Measurements from ENCODE around the gene LAMA5. TPM values are rescaled to one million over a fixed set of nuclear protein-coding genes. Genes with fewer than 3 reads are reported as not detected.

LAMA5 gene
- total RNA-seq, 1 experiment from 2014 or later, result 321 TPM

DNA sequence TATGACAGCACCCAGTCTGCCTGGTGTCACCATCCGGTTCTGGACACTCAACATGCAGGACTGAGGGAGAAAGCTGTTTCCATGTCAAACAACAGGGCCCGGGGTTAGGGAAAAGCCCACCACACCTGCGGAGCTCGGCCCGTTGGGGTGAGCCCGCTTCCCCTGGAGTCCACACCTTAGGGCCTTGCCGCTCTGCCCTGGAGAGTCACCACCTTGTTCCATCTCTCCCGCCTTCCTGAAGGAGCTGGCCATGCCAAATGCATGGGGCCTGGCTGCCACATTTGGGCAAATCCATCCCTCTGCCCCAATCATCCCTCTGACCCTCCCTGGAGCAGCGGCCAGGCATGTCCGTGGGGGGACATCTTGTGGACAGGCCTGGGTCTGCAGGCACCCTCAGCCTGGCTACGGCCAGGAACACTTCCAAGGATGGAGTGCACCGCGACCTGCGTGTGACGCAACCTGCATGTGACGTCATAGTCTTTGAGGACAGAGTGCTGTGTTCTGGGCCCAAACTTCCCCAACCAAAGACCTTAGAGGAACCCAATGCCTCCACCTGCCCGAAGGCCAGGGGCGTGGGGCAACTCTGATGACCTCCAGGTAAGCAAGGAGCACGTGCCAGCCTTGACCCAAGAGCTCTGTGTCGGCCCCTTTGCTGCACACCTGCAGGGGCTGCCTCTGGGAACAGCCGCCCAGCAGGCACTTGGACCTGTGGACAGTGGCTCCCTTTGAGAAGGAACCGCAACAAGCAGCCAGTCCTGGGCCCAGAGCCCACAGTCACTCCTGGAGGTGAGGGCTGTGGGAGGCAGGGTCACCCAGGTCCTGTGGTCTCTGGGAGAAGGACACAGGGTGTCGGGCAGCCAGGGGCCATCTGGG, 38.2 kb upstream of the LAMA5 start:
- ChIA-PET RAD21 (ENCODE audit: low non-redundant PET in 1 of 2, low total read pairs in 2 of 2, uncharacterized antibody in 2 of 2, unreplicated experiment in 2 of 2) (no interaction called here), CTCF (no interaction called here), POLR2A (no interaction called here)
- Histone ChIP-seq H3K36me3 (ENCODE audit: control insufficient read depth in 1 of 2, insufficient read depth in 2 of 2, low read length in 2 of 2) (no peaks in the 10 kb centered on the region), H3K9me3 (ENCODE audit: control insufficient read depth in 1 of 2, insufficient read depth in 1 of 2, low read depth in 1 of 2, low read length in 2 of 2) (no peaks in the 10 kb centered on the region), H2AFZ (ENCODE audit: low read depth, low read length, poor library complexity, severe bottlenecking) (no peak overlapping the region), H3K4me2 (ENCODE audit: low read length) (peak overlapping the region; percentile 96), H3K27ac (ENCODE audit: low read depth, low read length) (peak overlapping the region; percentile 34; the same call in 1 of the 2 replicates), H3K9ac (ENCODE audit: low read length) (peak overlapping the region; percentile 70; the same call in 1 of the 2 replicates), H3K27me3 (ENCODE audit: insufficient read depth, low read length) (no peaks in the 10 kb centered on the region), H4K20me1 (ENCODE audit: insufficient read depth) (no peaks in the 10 kb centered on the region), H3K9me2 (ENCODE audit: insufficient read depth) (no peaks in the 10 kb centered on the region), H3K79me2 (ENCODE audit: insufficient read depth, low read length) (peaks cover 16% of the 10 kb centered on the region), H3K4me1 (ENCODE audit: control insufficient read depth in 1 of 2, insufficient read depth in 2 of 2, low read length in 2 of 2) (peaks cover 25 to 36% of the 10 kb centered on the region in 2 experiments), H3K4me3 (replicated peaks in 1 of 2; ENCODE audit: low read depth in 1 of 2, low read length in 2 of 2) (peak overlapping the region; percentile 0 to 81; a peak in 2 of 4 replicates)
- TF ChIP-seq RAD21 (IDR thresholded peaks at IDR 0.05; ENCODE audit: low read depth) (peak; percentile 76), CBX3 (IDR thresholded peaks at IDR 0.05; ENCODE audit: low read depth) (no peak), SIN3A (IDR thresholded peaks at IDR 0.05; ENCODE audit: low read depth) (no peak), CEBPB (IDR thresholded peaks at IDR 0.05; ENCODE audit: low read depth) (no peak), ZNF274 (IDR thresholded peaks at IDR 0.05; ENCODE audit: low read depth, low read length) (no peak), EZH2phosphoT487 (IDR thresholded peaks at IDR 0.05; ENCODE audit: borderline replicate concordance) (no peak), TCF7L2 (IDR thresholded peaks at IDR 0.05; ENCODE audit: borderline replicate concordance, extremely low read depth, insufficient read depth, insufficient read length) (no peak), ZFX (IDR thresholded peaks at IDR 0.05) (no peak), ELF1 (IDR thresholded peaks at IDR 0.05; ENCODE audit: borderline replicate concordance, low read depth) (no peak), EZH2 (IDR thresholded peaks at IDR 0.05) (no peak), FOSL1 (IDR thresholded peaks at IDR 0.05; ENCODE audit: low read depth) (no peak), POLR2A (IDR thresholded peaks at IDR 0.05; ENCODE audit: borderline replicate concordance, extremely low read depth, insufficient read depth, insufficient read length) (no peak), EGR1 (IDR thresholded peaks at IDR 0.05; ENCODE audit: low read depth) (no peak), SRF (IDR thresholded peaks at IDR 0.05; ENCODE audit: low read depth) (no peak)
- TF ChIP-seq, protein P1, sequence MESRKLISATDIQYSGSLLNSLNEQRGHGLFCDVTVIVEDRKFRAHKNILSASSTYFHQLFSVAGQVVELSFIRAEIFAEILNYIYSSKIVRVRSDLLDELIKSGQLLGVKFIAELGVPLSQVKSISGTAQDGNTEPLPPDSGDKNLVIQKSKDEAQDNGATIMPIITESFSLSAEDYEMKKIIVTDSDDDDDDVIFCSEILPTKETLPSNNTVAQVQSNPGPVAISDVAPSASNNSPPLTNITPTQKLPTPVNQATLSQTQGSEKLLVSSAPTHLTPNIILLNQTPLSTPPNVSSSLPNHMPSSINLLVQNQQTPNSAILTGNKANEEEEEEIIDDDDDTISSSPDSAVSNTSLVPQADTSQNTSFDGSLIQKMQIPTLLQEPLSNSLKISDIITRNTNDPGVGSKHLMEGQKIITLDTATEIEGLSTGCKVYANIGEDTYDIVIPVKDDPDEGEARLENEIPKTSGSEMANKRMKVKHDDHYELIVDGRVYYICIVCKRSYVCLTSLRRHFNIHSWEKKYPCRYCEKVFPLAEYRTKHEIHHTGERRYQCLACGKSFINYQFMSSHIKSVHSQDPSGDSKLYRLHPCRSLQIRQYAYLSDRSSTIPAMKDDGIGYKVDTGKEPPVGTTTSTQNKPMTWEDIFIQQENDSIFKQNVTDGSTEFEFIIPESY (IDR thresholded peaks at IDR 0.05; ENCODE audit: extremely low read depth, insufficient replicate concordance, low read length), result no peak
- TF ChIP-seq, protein P2, sequence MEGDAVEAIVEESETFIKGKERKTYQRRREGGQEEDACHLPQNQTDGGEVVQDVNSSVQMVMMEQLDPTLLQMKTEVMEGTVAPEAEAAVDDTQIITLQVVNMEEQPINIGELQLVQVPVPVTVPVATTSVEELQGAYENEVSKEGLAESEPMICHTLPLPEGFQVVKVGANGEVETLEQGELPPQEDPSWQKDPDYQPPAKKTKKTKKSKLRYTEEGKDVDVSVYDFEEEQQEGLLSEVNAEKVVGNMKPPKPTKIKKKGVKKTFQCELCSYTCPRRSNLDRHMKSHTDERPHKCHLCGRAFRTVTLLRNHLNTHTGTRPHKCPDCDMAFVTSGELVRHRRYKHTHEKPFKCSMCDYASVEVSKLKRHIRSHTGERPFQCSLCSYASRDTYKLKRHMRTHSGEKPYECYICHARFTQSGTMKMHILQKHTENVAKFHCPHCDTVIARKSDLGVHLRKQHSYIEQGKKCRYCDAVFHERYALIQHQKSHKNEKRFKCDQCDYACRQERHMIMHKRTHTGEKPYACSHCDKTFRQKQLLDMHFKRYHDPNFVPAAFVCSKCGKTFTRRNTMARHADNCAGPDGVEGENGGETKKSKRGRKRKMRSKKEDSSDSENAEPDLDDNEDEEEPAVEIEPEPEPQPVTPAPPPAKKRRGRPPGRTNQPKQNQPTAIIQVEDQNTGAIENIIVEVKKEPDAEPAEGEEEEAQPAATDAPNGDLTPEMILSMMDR (IDR thresholded peaks at IDR 0.05 in 2 of 3, conservative IDR thresholded peaks at IDR 0.05 in 1 of 3; ENCODE audit: borderline replicate concordance in 1 of 3, insufficient read depth in 1 of 3, low read depth in 2 of 3, low read length in 2 of 3), result peak; percentile 53 to 59 (median 58); a peak in 5 of 6 replicates
- TF ChIP-seq, protein P3, sequence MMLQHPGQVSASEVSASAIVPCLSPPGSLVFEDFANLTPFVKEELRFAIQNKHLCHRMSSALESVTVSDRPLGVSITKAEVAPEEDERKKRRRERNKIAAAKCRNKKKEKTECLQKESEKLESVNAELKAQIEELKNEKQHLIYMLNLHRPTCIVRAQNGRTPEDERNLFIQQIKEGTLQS (IDR thresholded peaks at IDR 0.05), result no peak
- BruUV-seq (replicated peaks), result no TSS peak
- no peak for DNase-seq (ENCODE audit: low read depth, low spot score)
- ATAC-seq, result peak; percentile 22; the same call in 1 of the 2 replicates
- intact Hi-C loops (cut with micrococcal nuclease), result no loop called here
